ENCODE results near the gene HECTD4.
"Not testable (repeated sequence)": the region's sequence is repeated elsewhere in the genome, so short reads cannot be mapped to it uniquely, and the experiment has no call there.

Gene HECTD4

GRCh38 chr12:112244902-112245301 is 137.3 kb downstream of the HECTD4 start:
- not testable (repeated sequence) for DNase-seq

- DNase-seq: no peak
These were observed 138.7 kb downstream of the HECTD4 start for GRCh38 chr12:112243255-112244110.

GRCh38 chr12:112241176-112241575 is 141.1 kb downstream of the HECTD4 start:
- DNase-seq: no peak

- DNase-seq: no peak
These were observed 142.3 kb downstream of the HECTD4 start for GRCh38 chr12:112239881-112240280.

GRCh38 chr12:112239020-112239419 is 143.2 kb downstream of the HECTD4 start:
- DNase-seq: no peak

- no peak for DNase-seq
These were observed 143.8 kb downstream of the HECTD4 start for GRCh38 chr12:112238441-112238840.

- DNase-seq: no peak
These were observed 145.4 kb downstream of the HECTD4 start for GRCh38 chr12:112236786-112237185.

GRCh38 chr12:112236386-112236785 is 145.8 kb downstream of the HECTD4 start:
- DNase-seq: no peak

GRCh38 chr12:112234303-112234702 is 147.9 kb downstream of the HECTD4 start:
- no peak for DNase-seq

GRCh38 chr12:112233242-112233641 is 149.0 kb downstream of the HECTD4 start:
- no peak for DNase-seq

GRCh38 chr12:112230136-112230535 is 152.1 kb downstream of the HECTD4 start:
- DNase-seq: no peak

GRCh38 chr12:112226768-112227167 is 155.5 kb downstream of the HECTD4 start:
- DNase-seq: no peak

- not testable (repeated sequence) for DNase-seq
These were observed 161.6 kb downstream of the HECTD4 start for GRCh38 chr12:112220628-112221027.

- no peak for DNase-seq
These were observed 163.0 kb downstream of the HECTD4 start for GRCh38 chr12:112219195-112219594.

- DNase-seq: no peak
These were observed 164.1 kb downstream of the HECTD4 start for GRCh38 chr12:112218150-112218549.

- DNase-seq: no peak
These were observed 164.6 kb downstream of the HECTD4 start for GRCh38 chr12:112217647-112218046.

- no peak for DNase-seq
These were observed 166.0 kb downstream of the HECTD4 start for GRCh38 chr12:112216223-112216622.

- no peak for DNase-seq
These were observed 168.2 kb downstream of the HECTD4 start for GRCh38 chr12:112214064-112214463.

GRCh38 chr12:112208301-112208910 is 173.8 kb downstream of the HECTD4 start:
- DNase-seq: no peak

- DNase-seq: no peak
These were observed 174.8 kb downstream of the HECTD4 start for GRCh38 chr12:112207397-112207924.

GRCh38 chr12:112206944-112207343 is 175.3 kb downstream of the HECTD4 start:
- no peak for DNase-seq

- no peak for DNase-seq
These were observed 183.1 kb downstream of the HECTD4 start for GRCh38 chr12:112199136-112199535.

- DNase-seq: no peak
These were observed 184.0 kb downstream of the HECTD4 start for GRCh38 chr12:112198120-112198733.
